Suprapubic skin (tissue), 4 donors: ENCODE measurements around the gene EPS8. TPM values are rescaled to one million over a fixed set of nuclear protein-coding genes. Genes with fewer than 3 reads are reported as not detected.

Source experiments
- DNase-seq, 2 donors: peaks; one replicate each; pipeline ENCODE4 v3.0.0-alpha.2; 2019; ENCODE audit warnings: low spot score in 2 of 2
- H3K27ac ChIP-seq: fragments of 200-600 bp; sonication (generic); one replicate; pipeline ENCODE4 v1.5.1; 2019
- H3K27me3 ChIP-seq: fragments of 200-600 bp; sonication (generic); one replicate; pipeline ENCODE4 v1.5.1; 2019
- H3K36me3 ChIP-seq: fragments of 200-600 bp; sonication (generic); one replicate; pipeline ENCODE4 v1.5.1; 2019
- H3K4me1 ChIP-seq: fragments of 200-600 bp; sonication (generic); one replicate; pipeline ENCODE4 v1.5.1; 2019
- H3K4me3 ChIP-seq: fragments of 200-600 bp; sonication (generic); one replicate; pipeline ENCODE4 v1.5.1; 2019; ENCODE audit warnings: mild to moderate bottlenecking
- H3K9me3 ChIP-seq: fragments of 200-600 bp; sonication (generic); one replicate; pipeline ENCODE4 v1.5.1; 2019
- CTCF ChIP-seq, 2 donors: fragments of 200-600 bp in 1 of 2; fragments of 450-650 bp in 1 of 2; sonication (generic) in 1 of 2; IDR thresholded peaks; one replicate each; pipeline ENCODE4 v1.5.1; 2016 to 2019; ENCODE audit warnings: antibody characterized with exemption in 2 of 2, mild to moderate bottlenecking in 1 of 2, moderate library complexity in 1 of 2
- EP300 ChIP-seq: sonication (generic); formaldehyde crosslinking; IDR thresholded peaks from one replicate; pipeline ENCODE4 v1.6.1; 2017; ENCODE audit warnings: antibody characterized with exemption
- POLR2A ChIP-seq, 2 donors: fragments of 450-650 bp; IDR thresholded peaks; one replicate each; pipeline ENCODE4 v1.6.1; 2017; ENCODE audit warnings: antibody characterized with exemption in 2 of 2, mild to moderate bottlenecking in 2 of 2, moderate library complexity in 2 of 2
- POLR2AphosphoS5 ChIP-seq, 3 donors: sonication (generic); formaldehyde crosslinking; IDR thresholded peaks; one replicate each; pipeline ENCODE4 v1.6.1; 2017; ENCODE audit warnings: antibody characterized with exemption in 3 of 3
- WGBS: methylation state at CpG from one replicate; pipeline ENCODE4 v1.1.5; 2018; 5-methylcytosine and 5-hydroxymethylcytosine counted together
- total RNA-seq, 4 donors: library from RNA; depleted of rRNA; stranded (reverse); fragments of >200 nt; gene quantifications; one replicate each; pipeline ENCODE4 v1.1.0, GENCODE V29; 2016

EPS8 gene
- total RNA-seq, 4 donors from 2014 or later = 15.7 to 38.8 (median 27.3) TPM

DNA sequence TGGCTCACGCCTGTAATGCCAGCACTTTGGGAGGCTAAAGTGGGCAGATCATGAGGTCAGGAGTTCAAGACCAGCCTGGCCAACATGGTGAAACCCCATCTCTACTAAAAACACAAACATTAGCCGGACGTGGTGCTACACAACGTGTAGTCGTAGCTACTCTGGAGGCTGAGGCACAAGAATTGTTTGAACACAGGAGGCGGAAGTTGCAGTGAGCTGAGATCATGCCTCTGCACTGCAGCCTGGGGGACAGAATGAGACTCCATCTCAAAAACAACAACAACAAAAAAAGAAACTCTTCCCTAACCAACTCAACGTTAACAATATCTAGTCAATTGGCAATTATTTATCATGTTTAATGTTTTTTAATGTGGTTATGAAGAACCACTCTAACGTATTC lies 89.3 kb downstream of the EPS8 start:
- Histone ChIP-seq H3K27ac (peak overlapping the region; percentile 61), H3K4me1 (peaks cover 18% of the 10 kb centered on the region), H3K27me3 (no peaks in the 10 kb centered on the region), H3K9me3 (no peaks in the 10 kb centered on the region), H3K4me3 (no peak overlapping the region), H3K36me3 (no peaks in the 10 kb centered on the region)
- WGBS = 89% methylated on average over 8 of the region's 8 CpGs
- TF ChIP-seq POLR2AphosphoS5 (IDR thresholded peaks at IDR 0.05) = no peak
- no peak for TF ChIP-seq EP300
- TF ChIP-seq POLR2A (IDR thresholded peaks at IDR 0.05) = no peak
- TF ChIP-seq CTCF (IDR thresholded peaks at IDR 0.05) = no peak
- no peak for DNase-seq

- Histone ChIP-seq H3K9me3 (no peaks in the 10 kb centered on the region), H3K36me3 (no peaks in the 10 kb centered on the region), H3K4me1 (peaks cover 18% of the 10 kb centered on the region), H3K4me3 (no peak overlapping the region), H3K27me3 (no peaks in the 10 kb centered on the region), H3K27ac (peak overlapping the region; percentile 72)
- DNase-seq = no peak
- no peak for TF ChIP-seq POLR2A (IDR thresholded peaks at IDR 0.05)
- 73% methylated on average over 3 of the region's 3 CpGs for WGBS
Measured at GRCh38 chr12:15698377-15698871, 90.8 kb downstream of the EPS8 start.

- Histone ChIP-seq H3K4me1 (peaks cover 15% of the 10 kb centered on the region), H3K9me3 (no peaks in the 10 kb centered on the region), H3K27me3 (no peaks in the 10 kb centered on the region), H3K27ac (peak overlapping the region; percentile 72), H3K36me3 (no peaks in the 10 kb centered on the region), H3K4me3 (no peak overlapping the region)
- TF ChIP-seq POLR2AphosphoS5 (IDR thresholded peaks at IDR 0.05) (no peak), EP300 (no peak), CTCF (IDR thresholded peaks at IDR 0.05) (no peak), POLR2A (IDR thresholded peaks at IDR 0.05) (no peak)
- no peak for DNase-seq
- WGBS = 73% methylated on average over 2 of the region's 2 CpGs
Measured at GRCh38 chr12:15697201-15697600, 92.0 kb downstream of the EPS8 start.

GRCh38 chr12:15693228-15693911 lies 95.8 kb downstream of the EPS8 start:
- Histone ChIP-seq H3K27me3 (no peaks in the 10 kb centered on the region), H3K4me1 (peaks cover 5% of the 10 kb centered on the region), H3K9me3 (no peaks in the 10 kb centered on the region), H3K4me3 (no peak overlapping the region), H3K36me3 (no peaks in the 10 kb centered on the region), H3K27ac (no peak overlapping the region)
- 85% methylated on average over 2 of the region's 2 CpGs for WGBS
- TF ChIP-seq POLR2A (IDR thresholded peaks at IDR 0.05) = no peak
- TF ChIP-seq POLR2AphosphoS5 (IDR thresholded peaks at IDR 0.05) = no peak
- TF ChIP-seq CTCF (IDR thresholded peaks at IDR 0.05) = no peak
- TF ChIP-seq EP300 = no peak
- DNase-seq = no peak

DNA sequence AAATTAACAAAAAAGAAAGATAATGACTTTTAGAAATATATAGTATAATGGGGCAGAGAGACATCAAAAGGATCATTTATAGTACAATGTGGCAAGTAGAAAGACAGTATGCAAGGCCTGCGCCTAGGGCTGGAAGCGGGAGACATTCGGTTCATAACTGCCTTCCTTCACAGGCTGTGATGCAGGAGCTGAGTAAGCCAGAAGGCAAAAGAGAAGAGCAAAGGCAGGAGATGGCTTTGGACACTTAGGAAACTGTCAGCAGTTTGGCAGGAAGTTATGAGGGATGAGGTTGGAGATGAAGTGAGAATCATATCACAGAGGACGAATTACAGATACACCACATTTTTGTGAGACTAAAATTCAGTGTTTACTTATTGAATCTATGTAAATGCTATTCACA lies 97.8 kb downstream of the EPS8 start:
- Histone ChIP-seq H3K27me3 (no peaks in the 10 kb centered on the region), H3K9me3 (no peaks in the 10 kb centered on the region), H3K36me3 (no peaks in the 10 kb centered on the region), H3K4me3 (no peak overlapping the region), H3K27ac (no peak overlapping the region), H3K4me1 (peaks cover 9% of the 10 kb centered on the region)
- DNase-seq = no peak
- WGBS = 78% methylated on average over 4 of the region's 4 CpGs
- no peak for TF ChIP-seq POLR2AphosphoS5 (IDR thresholded peaks at IDR 0.05)
- TF ChIP-seq CTCF (IDR thresholded peaks at IDR 0.05) = no peak
- no peak for TF ChIP-seq EP300
- TF ChIP-seq POLR2A (IDR thresholded peaks at IDR 0.05) = no peak

DNA sequence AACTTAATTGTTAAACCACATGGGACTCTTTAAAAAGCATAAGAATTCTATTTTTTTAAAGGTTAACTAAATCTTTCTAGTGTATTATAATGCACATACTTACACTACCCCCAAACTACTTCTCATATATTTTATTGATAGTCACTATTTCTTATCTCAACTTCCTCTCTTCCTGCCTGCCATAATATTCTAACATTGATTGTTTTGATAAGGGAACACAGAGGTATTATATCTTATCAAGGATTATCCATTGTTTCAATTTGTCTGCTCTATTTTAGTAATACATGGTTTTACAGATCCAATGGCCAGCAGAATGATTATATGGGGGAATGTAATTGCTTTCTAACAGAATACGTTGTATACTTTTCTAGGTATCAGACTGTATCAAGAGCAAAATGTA lies 98.9 kb downstream of the EPS8 start:
- no peak for TF ChIP-seq POLR2A (IDR thresholded peaks at IDR 0.05)
- TF ChIP-seq POLR2AphosphoS5 (IDR thresholded peaks at IDR 0.05) = no peak
- no peak for TF ChIP-seq CTCF (IDR thresholded peaks at IDR 0.05)
- no peak for TF ChIP-seq EP300
- 78% methylated on average over 1 of the region's 1 CpG for WGBS
- no peak overlapping the region for H3K27ac ChIP-seq

More for the DNA sequence above, 98.9 kb downstream of the EPS8 start:
- Histone ChIP-seq H3K4me1 (peaks cover 9% of the 10 kb centered on the region), H3K27me3 (no peaks in the 10 kb centered on the region), H3K4me3 (no peak overlapping the region), H3K9me3 (no peaks in the 10 kb centered on the region), H3K36me3 (no peaks in the 10 kb centered on the region)
- no peak for DNase-seq
